Karpas-422 (cell line): Measurements from ENCODE around the gene DNAL4. TPM values are rescaled to one million over a fixed set of nuclear protein-coding genes. Genes with fewer than 3 reads are reported as not detected.

Experiments
- DNase-seq: peaks from one replicate; pipeline ENCODE4 v3.0.0-alpha.2; 2015
- H2AFZ ChIP-seq: fragments of 200-600 bp; sonication (generic); 2 replicates; pipeline ENCODE4 v1.6.1; 2014; ENCODE audit warnings: antibody characterized with exemption, low read length, mixed read lengths
- H3K27ac ChIP-seq: fragments of 200-600 bp; sonication (generic); 2 replicates; pipeline ENCODE4 v1.5.1; 2014; ENCODE audit warnings: mild to moderate bottlenecking, low read length, moderate library complexity
- H3K27me3 ChIP-seq: fragments of 200-600 bp; sonication (generic); 2 replicates; pipeline ENCODE4 v1.6.1; 2014; ENCODE audit warnings: low read length, mixed read lengths
- H3K36me3 ChIP-seq: fragments of 200-600 bp; sonication (generic); 2 replicates; pipeline ENCODE4 v1.6.1; 2014; ENCODE audit warnings: low read length, mixed read lengths; ENCODE audit not compliant: insufficient read depth
- H3K4me1 ChIP-seq: fragments of 200-600 bp; sonication (generic); 2 replicates; pipeline ENCODE4 v1.6.1; 2014; ENCODE audit warnings: mild to moderate bottlenecking, low read length, mixed read lengths
- H3K4me2 ChIP-seq: fragments of 200-600 bp; sonication (generic); 2 replicates; pipeline ENCODE4 v1.6.1; 2014; ENCODE audit warnings: low read length, low read depth, mild to moderate bottlenecking; ENCODE audit not compliant: poor library complexity, severe bottlenecking
- H3K4me3 ChIP-seq: fragments of 200-600 bp; sonication (generic); 2 replicates; pipeline ENCODE4 v1.5.1; 2014; ENCODE audit warnings: mild to moderate bottlenecking, antibody characterized with exemption, low read length, mixed read lengths
- H3K79me2 ChIP-seq: fragments of 200-600 bp; sonication (generic); 2 replicates; pipeline ENCODE4 v1.6.1; 2014; ENCODE audit warnings: mild to moderate bottlenecking, low read length, mixed read lengths
- H3K9ac ChIP-seq: fragments of 200-600 bp; sonication (generic); 2 replicates; pipeline ENCODE4 v1.6.0; 2014; ENCODE audit warnings: low read length
- H3K9me2 ChIP-seq: fragments of 200-600 bp; sonication (generic), shearing (Covaris generic); replicated peaks from 2 replicates; pipeline ENCODE4 v1.6.0; 2014; ENCODE audit warnings: mild to moderate bottlenecking, low read length, moderate library complexity; ENCODE audit not compliant: insufficient read depth
- H3K9me3 ChIP-seq: fragments of 300-700, 200-600 bp; sonication (generic); 2 replicates; pipeline ENCODE4 v1.6.1; 2014; ENCODE audit warnings: low read length, mixed read lengths
- H4K20me1 ChIP-seq: fragments of 200-600 bp; sonication (generic); 2 replicates; pipeline ENCODE4 v1.6.1; 2014; ENCODE audit warnings: mild to moderate bottlenecking, antibody characterized with exemption, low read length, low read depth; ENCODE audit not compliant: insufficient read depth
- total RNA-seq: library from RNA; depleted of rRNA; stranded (reverse); fragments of >200 nt; shearing (Covaris generic); gene quantifications from 2 replicates; pipeline ENCODE4 v1.2.3, GENCODE V29; 2014; ENCODE audit warnings: low replicate concordance

The DNAL4 gene
- total RNA-seq, 1 experiment from 2014 or later = 3.2 TPM

DNA sequence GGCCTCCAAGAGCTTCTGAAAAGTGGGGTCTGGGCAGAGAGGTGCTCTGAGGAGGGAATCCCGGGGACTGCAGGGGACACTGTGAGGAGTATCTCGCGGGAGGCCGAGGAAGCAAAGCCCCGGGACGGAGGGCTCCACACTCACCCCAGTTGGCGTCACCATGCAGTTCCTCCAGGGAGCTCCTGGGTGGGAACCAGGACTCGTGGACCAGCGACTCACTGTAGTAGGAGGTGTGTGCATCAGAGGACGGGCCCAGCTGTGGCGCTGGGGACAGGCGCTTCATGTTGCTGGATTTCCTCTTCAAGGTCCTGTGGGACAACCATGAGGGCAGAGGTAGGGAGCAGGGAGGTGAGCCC, 42.9 kb downstream of the DNAL4 start:
- no peaks in the 10 kb centered on the region for H4K20me1 ChIP-seq
- no peak overlapping the region for H3K4me2 ChIP-seq
- no peak overlapping the region for H2AFZ ChIP-seq
- no peak overlapping the region for H3K27ac ChIP-seq
- no peak overlapping the region for H3K9ac ChIP-seq
- no peaks in the 10 kb centered on the region for H3K27me3 ChIP-seq
- peaks cover 25% of the 10 kb centered on the region for H3K4me1 ChIP-seq
- H3K9me2 ChIP-seq = no peaks in the 10 kb centered on the region
- no peaks in the 10 kb centered on the region for H3K9me3 ChIP-seq
- H3K79me2 ChIP-seq = peaks cover 16% of the 10 kb centered on the region
- no peak overlapping the region for H3K4me3 ChIP-seq
- H3K36me3 ChIP-seq = no peaks in the 10 kb centered on the region
- no peak for DNase-seq

GRCh38 chr22:38750638-38751037, 43.3 kb downstream of the DNAL4 start:
- H3K4me3 ChIP-seq = no peak overlapping the region
- no peak for DNase-seq

GRCh38 chr22:38750104-38750503, 43.8 kb downstream of the DNAL4 start:
- no peak overlapping the region for H3K9ac ChIP-seq
- H3K4me3 ChIP-seq = no peak overlapping the region
- peaks cover 2% of the 10 kb centered on the region; the same call in 1 of the 2 replicates for H3K36me3 ChIP-seq
- no peaks in the 10 kb centered on the region for H4K20me1 ChIP-seq
- H3K79me2 ChIP-seq = peaks cover 12% of the 10 kb centered on the region
- H3K9me3 ChIP-seq = no peaks in the 10 kb centered on the region
- H3K4me2 ChIP-seq = no peak overlapping the region
- H3K4me1 ChIP-seq = peaks cover 25% of the 10 kb centered on the region
- no peaks in the 10 kb centered on the region for H3K27me3 ChIP-seq
- no peaks in the 10 kb centered on the region for H3K9me2 ChIP-seq
- DNase-seq = no peak
- no peak overlapping the region for H3K27ac ChIP-seq
- no peak overlapping the region for H2AFZ ChIP-seq

More at GRCh38 chr22:38750638-38751037, 43.3 kb downstream of the DNAL4 start:
- no peak overlapping the region for H3K4me2 ChIP-seq
- no peaks in the 10 kb centered on the region for H3K36me3 ChIP-seq
- H3K9me3 ChIP-seq = no peaks in the 10 kb centered on the region
- H2AFZ ChIP-seq = no peak overlapping the region
- no peaks in the 10 kb centered on the region for H4K20me1 ChIP-seq
- peaks cover 16% of the 10 kb centered on the region for H3K79me2 ChIP-seq
- H3K27ac ChIP-seq = no peak overlapping the region
- H3K9me2 ChIP-seq = no peaks in the 10 kb centered on the region
- H3K27me3 ChIP-seq = no peaks in the 10 kb centered on the region
- H3K9ac ChIP-seq = no peak overlapping the region
- H3K4me1 ChIP-seq = peaks cover 25% of the 10 kb centered on the region

DNA sequence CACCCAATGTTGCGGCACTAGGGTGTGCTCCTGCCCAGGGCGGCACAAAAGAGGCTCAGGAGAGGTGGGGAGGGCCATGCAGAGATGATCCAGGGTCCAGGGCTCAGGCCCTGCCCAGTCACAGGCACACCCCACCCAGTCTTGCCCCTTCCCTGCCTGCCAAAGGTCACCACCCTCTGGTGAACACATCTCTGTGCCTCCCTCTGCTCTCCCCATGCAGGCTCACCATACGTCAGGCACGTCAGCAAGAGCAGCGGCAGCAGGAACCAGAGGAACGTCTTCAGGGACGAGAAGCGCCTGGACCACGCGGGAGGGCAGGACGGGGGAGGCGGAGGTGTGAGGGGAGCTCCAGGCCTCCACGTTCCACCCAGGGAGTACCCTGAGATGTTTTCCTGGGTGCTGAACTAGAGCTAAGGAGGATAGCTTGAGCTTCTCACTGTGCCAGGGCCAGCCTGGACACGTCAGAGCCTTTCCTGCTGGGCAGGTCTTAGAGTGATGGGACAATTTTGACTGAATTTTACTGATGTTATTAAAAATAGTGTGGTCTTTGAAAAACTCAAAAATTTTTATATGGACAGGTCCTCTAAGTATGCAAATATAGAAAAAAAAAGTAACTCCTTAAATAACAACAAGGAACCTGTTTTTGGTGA, 45.3 kb downstream of the DNAL4 start:
- Histone ChIP-seq H3K4me2 (no peak overlapping the region), H3K9ac (no peak overlapping the region), H2AFZ (no peak overlapping the region), H3K9me2 (no peaks in the 10 kb centered on the region), H3K4me1 (peaks cover 13% of the 10 kb centered on the region), H3K9me3 (no peaks in the 10 kb centered on the region), H3K27ac (no peak overlapping the region), H3K4me3 (no peak overlapping the region), H3K27me3 (no peaks in the 10 kb centered on the region), H3K36me3 (peaks cover 10% of the 10 kb centered on the region; the same call in 1 of the 2 replicates), H3K79me2 (peaks cover 3% of the 10 kb centered on the region), H4K20me1 (no peaks in the 10 kb centered on the region)
- no peak for DNase-seq

DNA sequence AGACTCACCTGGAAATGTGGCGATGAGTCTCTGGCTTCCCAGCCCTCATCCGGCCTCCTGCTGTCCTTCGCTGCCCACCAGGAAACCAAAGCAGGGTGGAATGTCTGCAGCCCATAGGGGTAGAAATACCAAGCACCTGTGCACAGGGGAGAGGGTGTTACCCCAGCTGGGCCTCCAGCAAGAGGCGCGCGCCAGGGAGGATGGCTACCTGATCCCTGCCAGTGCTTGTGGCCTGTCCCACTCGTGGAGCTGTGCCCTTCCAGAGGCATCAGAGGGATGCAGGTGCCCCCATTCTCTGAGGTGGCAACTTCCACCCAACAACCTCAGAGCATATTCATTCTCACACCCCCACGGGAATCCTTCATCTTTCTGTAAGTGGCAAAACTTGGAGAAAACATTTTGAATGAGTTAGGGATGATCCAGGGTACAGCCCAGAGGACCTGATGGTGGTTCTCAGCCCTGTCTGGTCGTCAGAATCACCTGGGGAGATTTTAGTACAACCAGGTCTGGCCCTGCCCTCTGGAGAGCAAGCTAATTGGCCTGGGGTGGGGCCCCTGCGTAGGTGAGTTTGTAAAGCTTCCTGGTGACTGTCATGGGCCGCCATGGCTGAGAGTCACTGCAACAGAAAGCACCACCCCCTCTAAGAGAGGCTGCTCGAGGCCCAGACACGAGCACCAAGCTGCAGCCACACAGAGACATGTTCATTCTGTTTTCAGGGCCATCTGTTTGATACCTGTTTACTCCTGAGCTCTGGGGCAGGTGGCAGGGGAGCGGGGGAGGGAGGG, 48.1 kb downstream of the DNAL4 start:
- no peak for DNase-seq
- Histone ChIP-seq H3K9me3 (no peaks in the 10 kb centered on the region), H3K4me3 (no peak overlapping the region), H2AFZ (no peak overlapping the region), H3K9ac (no peak overlapping the region), H4K20me1 (no peaks in the 10 kb centered on the region), H3K36me3 (peaks cover 26% of the 10 kb centered on the region), H3K9me2 (no peaks in the 10 kb centered on the region), H3K27me3 (no peaks in the 10 kb centered on the region), H3K27ac (no peak overlapping the region), H3K79me2 (no peaks in the 10 kb centered on the region), H3K4me2 (no peak overlapping the region), H3K4me1 (no peaks in the 10 kb centered on the region)

GRCh38 chr22:38744981-38745380, 49.0 kb downstream of the DNAL4 start:
- H3K36me3 ChIP-seq = peaks cover 26% of the 10 kb centered on the region
- H3K9me2 ChIP-seq = no peaks in the 10 kb centered on the region
- no peak overlapping the region for H3K4me2 ChIP-seq
- H2AFZ ChIP-seq = no peak overlapping the region
- no peak overlapping the region for H3K4me3 ChIP-seq
- H3K79me2 ChIP-seq = no peaks in the 10 kb centered on the region
- H3K27me3 ChIP-seq = no peaks in the 10 kb centered on the region
- no peaks in the 10 kb centered on the region for H4K20me1 ChIP-seq
- no peak overlapping the region for H3K9ac ChIP-seq
- H3K9me3 ChIP-seq = no peaks in the 10 kb centered on the region
- H3K27ac ChIP-seq = no peak overlapping the region
- no peak for DNase-seq
- H3K4me1 ChIP-seq = no peaks in the 10 kb centered on the region

- Histone ChIP-seq H3K36me3 (peaks cover 26% of the 10 kb centered on the region), H3K9ac (no peak overlapping the region), H4K20me1 (no peaks in the 10 kb centered on the region), H3K4me2 (no peak overlapping the region), H3K79me2 (no peaks in the 10 kb centered on the region), H3K4me3 (no peak overlapping the region), H3K27me3 (no peaks in the 10 kb centered on the region), H2AFZ (no peak overlapping the region), H3K4me1 (no peaks in the 10 kb centered on the region), H3K27ac (no peak overlapping the region), H3K9me2 (no peaks in the 10 kb centered on the region), H3K9me3 (no peaks in the 10 kb centered on the region)
- DNase-seq = no peak
Measured at GRCh38 chr22:38742176-38742942, 51.6 kb downstream of the DNAL4 start.

DNA sequence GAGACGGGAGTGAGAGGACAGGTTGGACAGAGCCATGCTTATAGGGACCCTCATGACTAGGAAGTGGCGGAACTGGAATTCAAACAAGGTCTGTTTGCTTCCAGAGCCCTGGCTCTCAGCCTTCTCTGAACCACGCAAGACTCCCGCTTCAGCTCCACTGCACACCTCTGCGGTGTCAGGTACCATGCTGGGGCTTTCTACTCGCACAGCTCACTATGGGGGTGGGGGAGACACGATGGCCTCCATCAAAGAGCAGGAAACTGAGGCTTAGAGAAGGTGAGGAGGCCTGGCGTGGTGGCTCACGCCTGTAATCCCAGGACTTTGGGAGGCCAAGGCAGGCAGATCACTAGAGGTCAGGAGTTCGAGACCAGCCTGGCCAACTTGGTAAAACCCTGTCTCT, 52.4 kb downstream of the DNAL4 start:
- Histone ChIP-seq H3K4me3 (no peak overlapping the region), H4K20me1 (no peaks in the 10 kb centered on the region), H3K9me2 (no peaks in the 10 kb centered on the region), H3K9me3 (no peaks in the 10 kb centered on the region), H3K79me2 (no peaks in the 10 kb centered on the region), H3K36me3 (peaks cover 26% of the 10 kb centered on the region), H3K9ac (no peak overlapping the region), H3K27me3 (no peaks in the 10 kb centered on the region), H3K27ac (no peak overlapping the region), H3K4me1 (no peaks in the 10 kb centered on the region), H2AFZ (no peak overlapping the region), H3K4me2 (no peak overlapping the region)
- no peak for DNase-seq
